GM21619 (cell line): Measurements from ENCODE around the gene RNF208.

ENCODE experiments used
- ATAC-seq: cut with Tn5 transposase; IDR thresholded peaks from one replicate; pipeline ENCODE4 v1.9.1; 2021; ENCODE audit not compliant: unreplicated experiment

Gene RNF208

DNA sequence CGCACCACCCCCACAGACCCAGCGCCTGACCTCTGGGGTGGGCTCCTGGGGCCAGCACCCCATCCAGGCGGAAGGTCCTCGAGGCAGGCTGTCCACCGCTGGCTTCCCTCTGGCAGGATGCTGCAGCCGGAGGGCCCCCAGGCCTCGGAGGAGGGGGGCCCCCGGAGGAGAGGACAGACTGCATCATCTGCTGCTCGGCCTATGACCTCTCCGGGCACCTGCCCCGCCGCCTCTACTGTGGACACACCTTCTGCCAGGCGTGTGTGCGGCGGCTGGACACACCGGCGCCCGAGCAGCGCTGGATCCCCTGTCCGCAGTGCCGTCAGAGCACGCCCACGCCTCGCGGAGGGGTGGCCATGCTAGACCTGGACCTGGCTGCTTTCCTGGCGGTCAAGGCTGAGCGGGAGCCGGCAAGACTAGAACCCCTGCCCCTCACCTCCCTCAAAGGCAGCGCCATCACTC is 6.5 kb upstream of the RNF208 start:
- no peak for ATAC-seq

GRCh38 chr9:137227853-137228505 is 5.9 kb upstream of the RNF208 start:
- no peak for ATAC-seq

DNA sequence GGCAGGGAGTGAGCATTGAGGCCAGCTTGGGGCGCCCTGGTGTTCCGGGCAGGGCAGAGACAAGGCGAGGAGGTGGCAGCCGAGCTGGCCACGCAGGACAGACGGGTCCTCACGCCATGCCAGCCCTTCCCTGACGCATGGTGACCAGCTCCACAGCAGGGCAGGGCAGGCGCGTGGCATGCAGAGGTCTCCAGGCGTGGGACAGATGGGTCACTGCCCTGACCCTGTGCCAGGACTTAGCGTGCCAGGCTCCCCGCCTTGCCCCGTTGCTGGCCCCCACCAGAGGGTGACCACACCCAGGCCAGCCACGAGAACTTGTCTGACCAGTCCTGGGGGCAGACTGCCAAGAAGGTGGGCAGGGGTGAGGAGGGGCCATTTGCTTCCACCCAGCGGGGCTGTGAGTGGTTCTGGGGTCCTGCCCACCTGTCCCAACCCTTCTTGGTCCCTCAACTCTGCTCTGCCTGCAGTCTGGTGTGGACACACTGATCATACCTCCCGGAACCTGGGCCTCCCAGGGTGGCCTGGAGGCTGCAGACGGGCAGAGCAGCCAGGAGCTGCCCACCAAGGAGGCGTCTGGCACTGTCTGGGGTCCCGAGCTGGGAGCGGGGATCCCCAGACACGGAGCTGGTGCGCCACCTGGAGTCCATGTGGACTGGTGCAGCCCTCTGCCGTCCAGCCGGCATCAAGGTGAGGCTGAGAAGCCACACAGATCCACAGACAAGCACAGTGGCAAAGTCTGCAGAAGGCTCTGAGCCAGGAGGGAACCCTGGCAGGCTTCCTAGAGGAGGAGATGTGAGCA is 5.2 kb upstream of the RNF208 start, which contains the start of gene RNF224:
Gene RNF224 (plus strand): TSS at position 449 of the 799 bp plus-strand sequence. CDS start 834 bp downstream, outside the sequence.
- ATAC-seq, result no peak

DNA sequence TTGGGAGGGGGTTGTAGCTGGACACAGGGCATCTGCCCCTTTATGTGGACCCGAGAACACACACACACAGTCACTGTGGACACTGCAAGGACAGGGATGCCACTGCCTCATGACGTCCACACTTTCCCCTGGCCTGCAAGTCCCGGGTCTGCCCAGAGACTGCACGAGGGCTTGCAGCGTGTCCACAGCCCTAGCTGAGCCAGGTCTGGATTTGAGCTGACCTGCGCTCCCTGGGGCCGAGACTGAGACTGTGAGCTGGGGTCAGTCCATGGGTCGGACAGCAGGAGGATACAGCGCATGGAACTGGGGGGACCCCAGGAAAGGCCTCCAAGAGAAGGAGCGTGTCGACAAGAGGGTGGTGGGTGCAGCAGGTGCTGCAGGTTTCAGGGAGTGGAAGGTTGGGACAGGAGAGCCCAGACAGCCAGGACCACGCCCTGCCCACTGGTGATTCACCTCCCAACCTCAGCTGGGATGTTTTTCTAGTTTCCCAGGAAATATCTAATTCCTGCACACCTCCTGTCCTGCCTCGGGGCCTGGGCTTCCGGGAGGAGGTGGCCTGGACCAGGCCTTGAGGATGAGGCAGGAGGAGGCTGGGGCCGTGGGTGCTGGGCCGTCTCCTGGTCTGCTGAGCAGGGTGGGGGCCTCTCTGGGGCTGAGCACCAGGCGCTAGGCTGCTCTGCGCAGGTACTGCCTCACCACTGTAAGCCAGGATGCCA is 4.5 kb upstream of the RNF208 start:
- no peak for ATAC-seq

GRCh38 chr9:137225699-137226331 is 3.8 kb upstream of the RNF208 start:
- ATAC-seq, result no peak

DNA sequence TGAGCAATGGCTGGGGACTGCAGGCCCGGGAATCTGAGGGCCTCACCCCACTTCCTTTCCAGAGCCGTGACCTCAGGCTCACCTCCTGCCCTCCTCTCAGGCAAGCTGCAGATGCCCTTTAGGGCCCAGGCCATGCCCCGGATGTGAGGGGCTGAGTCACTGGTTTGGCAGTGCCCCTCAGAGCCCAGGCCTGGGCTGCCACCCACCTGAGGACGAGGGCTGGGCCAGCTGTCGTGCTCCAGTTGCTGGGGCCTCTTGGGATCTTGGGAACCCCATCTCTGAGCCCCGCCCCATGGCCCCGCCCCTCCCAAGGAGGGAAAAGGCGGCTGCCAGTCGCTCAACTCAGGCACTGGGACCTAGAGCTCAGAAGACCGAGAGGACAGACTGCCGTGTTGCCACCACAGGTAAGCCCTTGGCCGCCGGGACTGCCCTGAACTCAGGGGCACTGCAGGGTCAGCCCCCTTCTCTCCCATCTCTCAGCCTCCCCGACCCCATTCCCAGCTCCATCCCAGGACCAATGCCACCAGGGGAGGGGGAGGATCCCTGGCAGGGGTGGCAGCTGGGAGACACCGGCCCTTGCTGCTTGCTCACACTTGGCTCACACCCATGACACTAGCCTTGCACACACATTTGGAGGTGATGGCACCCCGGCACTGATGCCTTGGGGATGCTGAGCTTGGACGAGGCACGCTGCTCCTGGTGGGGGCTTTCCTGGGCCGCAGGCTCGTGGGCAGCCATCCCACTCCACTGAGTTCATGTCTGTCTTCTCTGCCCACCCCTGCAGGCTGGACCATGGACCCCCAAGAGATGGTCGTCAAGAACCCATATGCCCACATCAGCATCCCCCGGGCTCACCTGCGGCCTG is 3.0 kb upstream of the RNF208 start, which contains the start of gene CYSRT1:
Gene CYSRT1 (plus strand): TSS at position 345 of the 865 bp plus-strand sequence. CDS start 448 bp downstream, at position 793.
- ATAC-seq, result no peak

- ATAC-seq, result peak; percentile 64
These were observed 1.3 kb upstream of the RNF208 start for GRCh38 chr9:137223078-137223970.

DNA sequence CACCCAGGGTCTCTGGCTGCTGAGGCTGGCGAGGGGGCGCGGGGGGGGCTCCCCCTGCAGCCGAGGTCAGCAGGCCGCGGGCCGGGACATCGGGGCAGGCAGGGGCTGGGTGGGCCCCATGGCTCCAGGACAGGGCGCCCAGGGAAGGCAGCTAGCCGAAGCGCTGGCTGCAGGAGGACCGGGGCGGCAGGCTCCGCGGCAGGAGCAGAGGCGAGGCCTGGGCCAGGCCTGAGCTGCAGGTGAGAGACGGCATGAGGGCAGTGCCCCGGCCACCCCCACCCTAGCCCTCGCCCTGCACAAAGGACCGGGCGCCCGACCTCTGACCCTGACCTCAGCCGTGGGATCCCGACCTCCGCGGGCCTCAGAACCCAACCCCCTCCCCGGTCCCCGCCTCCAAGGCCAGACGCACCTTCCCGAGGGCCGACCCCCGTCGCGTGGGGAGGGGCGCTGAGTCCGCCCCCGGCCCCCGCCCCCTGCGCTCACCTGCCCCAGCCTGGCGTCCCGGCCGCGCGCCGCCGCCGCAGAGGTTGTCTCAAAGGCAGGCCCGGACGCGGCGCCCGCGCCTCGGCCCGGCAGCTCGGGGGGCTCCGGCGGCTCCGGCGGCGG is 431 bp downstream of the RNF208 start:
- ATAC-seq, result no peak

- no peak for ATAC-seq
These were observed 940 bp downstream of the RNF208 start for GRCh38 chr9:137221095-137221505.

- no peak for ATAC-seq
These were observed 1.5 kb downstream of the RNF208 start for GRCh38 chr9:137220317-137221094.

DNA sequence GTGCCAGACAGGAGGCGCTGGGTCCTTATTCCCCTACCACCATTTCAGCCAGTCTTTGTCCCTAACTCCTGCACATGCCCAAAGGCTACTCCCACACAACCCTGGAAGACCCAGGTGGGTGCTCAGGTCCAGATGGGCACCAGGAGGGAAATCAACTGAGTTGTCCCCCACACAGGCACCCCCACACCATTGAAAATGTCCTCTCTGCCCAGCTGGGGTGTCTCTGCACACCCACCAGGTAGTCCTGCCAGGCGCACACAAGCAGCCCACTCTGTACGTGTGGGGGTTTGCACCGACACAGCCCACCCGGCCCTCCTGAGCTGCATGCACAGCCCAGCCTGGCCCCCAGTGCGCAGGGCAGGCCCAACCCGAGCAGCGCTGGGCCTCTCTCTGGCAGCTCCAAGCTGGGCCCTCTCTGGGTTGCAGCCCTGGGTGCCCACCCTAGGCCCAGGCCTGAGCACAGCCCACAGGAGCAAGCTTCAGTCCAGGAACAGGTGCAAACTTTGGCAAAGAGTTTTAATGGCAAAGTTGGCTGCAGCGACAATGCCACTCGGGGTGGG is 2.2 kb downstream of the RNF208 start:
- ATAC-seq, result no peak

GRCh38 chr9:137218754-137219271 is 3.2 kb downstream of the RNF208 start:
- ATAC-seq, result no peak

- ATAC-seq, result no peak
These were observed 3.8 kb downstream of the RNF208 start for GRCh38 chr9:137218212-137218753.

DNA sequence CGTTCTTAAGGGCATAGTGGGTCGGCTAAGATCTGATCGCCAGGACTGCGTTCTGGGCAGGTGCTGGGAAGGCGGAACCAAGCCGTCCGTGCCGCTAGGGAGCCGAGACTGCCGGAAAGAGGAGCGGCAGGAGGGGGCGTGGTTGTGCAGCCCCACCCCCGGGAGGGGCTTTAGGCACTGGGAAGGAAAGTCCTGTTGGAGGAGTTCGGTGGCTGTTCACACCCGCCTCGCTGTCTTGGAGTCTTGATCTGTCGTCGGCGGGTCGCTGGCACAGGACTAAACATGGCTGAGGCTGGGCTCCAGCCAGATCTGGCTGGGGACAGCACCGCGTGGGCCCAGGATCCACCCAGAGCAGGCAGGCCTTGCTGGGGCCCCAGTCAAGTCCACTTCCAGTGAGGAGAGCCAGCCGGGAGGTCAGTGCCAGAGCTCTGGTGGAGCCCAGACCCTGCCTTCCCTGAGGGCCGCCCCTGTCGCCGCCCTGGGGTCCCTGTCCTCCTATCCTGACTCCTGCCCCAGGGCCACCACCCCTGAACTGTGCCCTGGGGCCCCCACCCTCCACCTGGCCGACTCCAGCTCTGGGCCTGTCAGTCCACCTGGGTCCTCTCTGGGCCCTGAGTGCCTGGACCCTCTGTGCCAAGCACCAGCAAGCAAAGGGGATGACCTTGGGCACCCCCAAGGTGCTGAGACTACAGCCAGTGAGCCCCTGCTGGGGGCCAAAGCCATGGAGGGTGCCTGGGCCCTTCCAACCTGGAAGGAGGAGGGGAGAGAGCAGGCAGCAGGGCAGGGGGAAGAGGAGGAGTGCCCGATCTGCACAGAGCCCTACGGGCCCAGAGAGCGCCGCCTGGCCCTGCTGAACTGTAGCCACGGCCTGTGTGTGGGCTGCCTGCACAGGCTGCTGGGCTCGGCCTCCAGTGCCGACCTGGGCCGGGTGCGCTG is 4.5 kb downstream of the RNF208 start:
- ATAC-seq, result no peak

DNA sequence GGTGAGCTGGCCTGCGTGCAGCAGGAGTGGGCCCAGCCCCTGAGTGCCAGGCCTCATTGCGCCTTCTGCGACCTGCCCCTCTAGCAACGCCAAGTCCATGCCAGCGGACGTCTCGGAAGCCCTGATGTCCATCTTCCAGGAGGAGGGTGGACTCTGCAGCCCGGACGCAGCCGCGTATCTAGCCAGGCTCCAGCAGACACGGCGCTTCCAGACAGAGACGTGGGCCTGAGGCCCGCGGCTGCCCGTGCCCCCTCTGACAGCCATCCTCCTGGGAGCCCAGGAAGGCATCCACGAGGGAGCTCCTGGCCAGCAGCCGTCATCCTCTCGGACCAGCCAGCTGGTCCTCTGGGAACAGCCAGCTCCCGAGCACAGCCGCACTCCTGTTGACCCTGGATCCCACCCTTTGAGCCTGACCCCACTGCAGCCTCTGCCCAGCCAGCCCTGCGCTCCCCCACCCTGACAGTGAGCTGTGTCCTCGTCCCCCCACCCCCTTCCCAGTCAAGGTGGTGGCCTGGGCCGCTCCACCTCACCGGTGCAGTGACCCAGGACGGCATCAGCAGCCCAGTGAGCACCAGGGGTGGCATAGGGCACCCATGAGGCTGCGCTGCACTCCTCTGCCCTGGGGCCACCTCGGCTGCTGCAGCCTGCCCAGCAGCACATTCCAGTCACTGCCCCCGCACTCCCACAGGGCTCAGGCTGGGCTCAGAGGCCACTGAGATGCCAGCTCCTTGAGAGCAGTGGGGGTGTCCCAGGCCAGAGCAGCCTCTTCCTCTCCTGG is 5.7 kb downstream of the RNF208 start:
- no peak for ATAC-seq
